Fibroblast of pulmonary artery (primary cell): ENCODE measurements around the gene TUBAL3.

Source experiments
- DNase-seq: peaks from one replicate; pipeline ENCODE4 v3.0.0-alpha.2; 2010; ENCODE audit warnings: low read depth
- H3K4me3 ChIP-seq: replicated peaks from 2 replicates; pipeline ENCODE4 v1.5.1; 2011; ENCODE audit warnings: low read depth, mild to moderate bottlenecking, control low read depth, low read length, moderate library complexity
- TF ChIP-seq, protein P1 (sequence below): IDR thresholded peaks from 2 replicates; pipeline ENCODE4 v1.5.1; 2011; ENCODE audit warnings: mild to moderate bottlenecking, control low read depth, low read length, inconsistent platforms; ENCODE audit errors: missing control alignments

Gene TUBAL3

DNA sequence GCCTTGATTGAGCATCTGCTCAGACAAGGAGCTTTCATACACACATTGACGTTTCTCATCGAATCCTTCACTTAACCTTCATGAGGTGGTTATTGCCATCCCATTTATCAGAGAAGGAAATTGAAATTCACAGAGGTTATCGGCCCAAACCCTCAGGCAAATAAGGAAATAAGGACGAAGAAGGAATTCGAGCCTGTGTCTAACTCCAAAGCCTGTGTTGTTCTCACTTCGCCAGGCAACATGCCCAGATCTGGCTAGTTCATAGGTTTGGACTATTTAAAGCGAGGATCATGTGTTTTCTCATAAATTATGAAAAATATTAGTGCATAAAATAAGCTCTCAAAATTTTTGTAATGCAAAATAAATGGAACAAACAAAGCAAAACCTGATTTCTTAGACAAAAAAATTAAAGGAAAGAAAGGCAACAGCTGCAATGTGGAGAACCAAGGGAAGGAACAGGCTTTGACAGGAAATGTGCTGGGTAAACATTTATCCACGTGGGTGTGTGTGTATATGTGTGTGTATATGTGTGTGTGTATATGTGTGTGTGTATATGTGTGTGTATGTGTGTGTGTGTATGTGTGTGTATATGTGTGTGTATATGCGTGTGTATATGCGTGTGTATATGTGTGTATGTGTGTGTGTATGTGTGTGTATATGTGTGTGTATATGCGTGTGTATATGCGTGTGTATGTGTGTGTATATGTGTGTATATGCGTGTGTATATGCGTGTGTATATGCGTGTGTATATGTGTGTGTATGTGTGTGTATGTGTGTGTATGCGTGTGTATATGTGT, 35.1 kb downstream of the TUBAL3 start:
- TF ChIP-seq, protein P1, sequence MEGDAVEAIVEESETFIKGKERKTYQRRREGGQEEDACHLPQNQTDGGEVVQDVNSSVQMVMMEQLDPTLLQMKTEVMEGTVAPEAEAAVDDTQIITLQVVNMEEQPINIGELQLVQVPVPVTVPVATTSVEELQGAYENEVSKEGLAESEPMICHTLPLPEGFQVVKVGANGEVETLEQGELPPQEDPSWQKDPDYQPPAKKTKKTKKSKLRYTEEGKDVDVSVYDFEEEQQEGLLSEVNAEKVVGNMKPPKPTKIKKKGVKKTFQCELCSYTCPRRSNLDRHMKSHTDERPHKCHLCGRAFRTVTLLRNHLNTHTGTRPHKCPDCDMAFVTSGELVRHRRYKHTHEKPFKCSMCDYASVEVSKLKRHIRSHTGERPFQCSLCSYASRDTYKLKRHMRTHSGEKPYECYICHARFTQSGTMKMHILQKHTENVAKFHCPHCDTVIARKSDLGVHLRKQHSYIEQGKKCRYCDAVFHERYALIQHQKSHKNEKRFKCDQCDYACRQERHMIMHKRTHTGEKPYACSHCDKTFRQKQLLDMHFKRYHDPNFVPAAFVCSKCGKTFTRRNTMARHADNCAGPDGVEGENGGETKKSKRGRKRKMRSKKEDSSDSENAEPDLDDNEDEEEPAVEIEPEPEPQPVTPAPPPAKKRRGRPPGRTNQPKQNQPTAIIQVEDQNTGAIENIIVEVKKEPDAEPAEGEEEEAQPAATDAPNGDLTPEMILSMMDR: no peak
- no peak overlapping the region for H3K4me3 ChIP-seq
- DNase-seq: no peak

DNA sequence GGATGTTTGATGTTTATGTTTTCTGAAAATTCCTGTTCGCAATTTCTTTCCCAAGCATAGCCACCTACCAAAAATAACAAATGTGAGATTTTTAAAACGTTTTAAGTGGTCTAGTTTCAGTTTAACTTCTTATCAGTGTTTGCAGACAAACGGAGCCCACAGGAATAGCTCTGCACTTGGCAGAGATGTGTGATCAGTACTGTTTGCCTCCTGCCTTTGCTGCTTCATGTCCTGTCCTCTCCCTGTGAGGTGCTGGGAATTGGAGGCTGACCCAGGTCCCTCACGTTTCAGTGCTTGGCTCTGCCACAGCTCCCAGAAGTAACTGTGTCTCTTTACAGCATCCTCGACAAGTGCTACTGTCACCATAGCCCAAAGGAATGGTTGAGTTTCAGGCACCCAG, 38.7 kb downstream of the TUBAL3 start:
- H3K4me3 ChIP-seq: no peak overlapping the region
- TF ChIP-seq, protein P1: no peak
- DNase-seq: no peak

DNA sequence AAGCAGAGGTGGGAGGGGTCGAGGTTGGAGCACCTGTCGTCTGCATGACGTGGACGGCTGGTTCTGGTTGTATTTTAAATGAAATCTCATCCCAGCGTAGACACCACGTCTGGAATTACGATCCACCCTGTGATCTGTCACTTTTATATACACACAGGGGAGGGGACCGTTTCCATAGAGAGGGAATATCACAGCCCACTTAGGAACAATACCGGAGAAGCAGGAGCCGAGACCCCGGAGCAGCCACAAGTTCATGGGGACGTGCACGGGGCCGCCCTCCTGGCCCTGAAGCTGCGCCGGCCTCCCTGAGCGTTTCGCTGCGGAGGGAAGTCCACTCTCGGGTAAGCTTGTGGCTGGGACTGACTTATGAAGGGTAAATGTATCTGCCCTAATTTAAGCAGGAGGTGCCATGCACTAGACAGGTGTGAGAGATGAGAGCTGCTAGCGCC, 39.7 kb downstream of the TUBAL3 start, which contains the start of gene UCN3:
Gene UCN3 (plus strand): TSS at position 77 of the 449 bp plus-strand sequence. CDS start 8,755 bp downstream, outside the sequence.
- H3K4me3 ChIP-seq: no peak within 1 kb of the TSS
- no peak for DNase-seq
- TF ChIP-seq, protein P1: no peak

GRCh38 chr10:5364374-5364773, 40.3 kb downstream of the TUBAL3 start:
- TF ChIP-seq, protein P1: no peak
- no peak overlapping the region for H3K4me3 ChIP-seq
- DNase-seq: no peak

- TF ChIP-seq, protein P1: no peak
- H3K4me3 ChIP-seq: no peak overlapping the region
- DNase-seq: no peak
These were observed 41.8 kb downstream of the TUBAL3 start for GRCh38 chr10:5362873-5363272.

GRCh38 chr10:5361966-5362365, 42.7 kb downstream of the TUBAL3 start:
- TF ChIP-seq, protein P1: no peak
- no peak overlapping the region for H3K4me3 ChIP-seq
- DNase-seq: no peak
